BE2C (cell line): ENCODE measurements around the gene ADCY2.

Experiments
- DNase-seq: peaks from one replicate; pipeline ENCODE4 v3.0.0-alpha.2; 2020
- H3K27me3 ChIP-seq: fragments of 250-450 bp; sonication (Bioruptor Pico); 2 replicates; pipeline ENCODE4 v1.5.1; 2020; ENCODE audit warnings: mild to moderate bottlenecking
- H3K36me3 ChIP-seq: fragments of 250-450 bp; sonication (Bioruptor Pico); 2 replicates; pipeline ENCODE4 v1.5.1; 2020; ENCODE audit warnings: mild to moderate bottlenecking
- H3K4me1 ChIP-seq: fragments of 250-450 bp; sonication (Bioruptor Pico); 2 replicates; pipeline ENCODE4 v1.5.1; 2020
- H3K4me3 ChIP-seq: 2 replicates; pipeline ENCODE4 v1.5.1; 2011; ENCODE audit warnings: low read depth, low read length
- H3K9me3 ChIP-seq: fragments of 250-450 bp; sonication (Bioruptor Pico); 2 replicates; pipeline ENCODE4 v1.5.1; 2020
- TF ChIP-seq, protein P1 (sequence below): IDR thresholded peaks from 2 replicates; pipeline ENCODE4 v1.5.1; 2012; ENCODE audit warnings: mild to moderate bottlenecking, low read depth, low read length

ADCY2 gene

DNA sequence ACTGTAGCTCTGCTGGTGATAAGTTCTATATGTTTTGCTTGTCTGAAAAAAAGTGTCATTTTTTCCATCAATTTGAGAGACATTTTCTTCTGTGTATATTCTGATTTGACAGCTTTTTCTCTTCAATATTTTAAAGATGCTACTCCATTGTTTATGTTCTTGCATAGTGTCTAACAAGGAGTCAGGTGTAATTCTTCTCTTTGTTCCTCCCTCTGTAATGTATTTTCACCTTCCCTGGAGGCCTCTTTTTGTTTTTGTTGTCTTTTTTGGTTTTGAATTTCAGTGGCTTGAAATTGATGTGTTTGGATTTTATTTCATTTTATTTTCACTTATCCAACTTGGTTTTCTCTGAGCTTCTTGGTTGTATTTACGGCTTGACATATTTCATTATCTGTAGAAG lies 75.8 kb downstream of the ADCY2 start:
- H3K36me3 ChIP-seq: no peaks in the 10 kb centered on the region
- no peak for DNase-seq
- no peaks in the 10 kb centered on the region for H3K27me3 ChIP-seq
- TF ChIP-seq, protein P1, sequence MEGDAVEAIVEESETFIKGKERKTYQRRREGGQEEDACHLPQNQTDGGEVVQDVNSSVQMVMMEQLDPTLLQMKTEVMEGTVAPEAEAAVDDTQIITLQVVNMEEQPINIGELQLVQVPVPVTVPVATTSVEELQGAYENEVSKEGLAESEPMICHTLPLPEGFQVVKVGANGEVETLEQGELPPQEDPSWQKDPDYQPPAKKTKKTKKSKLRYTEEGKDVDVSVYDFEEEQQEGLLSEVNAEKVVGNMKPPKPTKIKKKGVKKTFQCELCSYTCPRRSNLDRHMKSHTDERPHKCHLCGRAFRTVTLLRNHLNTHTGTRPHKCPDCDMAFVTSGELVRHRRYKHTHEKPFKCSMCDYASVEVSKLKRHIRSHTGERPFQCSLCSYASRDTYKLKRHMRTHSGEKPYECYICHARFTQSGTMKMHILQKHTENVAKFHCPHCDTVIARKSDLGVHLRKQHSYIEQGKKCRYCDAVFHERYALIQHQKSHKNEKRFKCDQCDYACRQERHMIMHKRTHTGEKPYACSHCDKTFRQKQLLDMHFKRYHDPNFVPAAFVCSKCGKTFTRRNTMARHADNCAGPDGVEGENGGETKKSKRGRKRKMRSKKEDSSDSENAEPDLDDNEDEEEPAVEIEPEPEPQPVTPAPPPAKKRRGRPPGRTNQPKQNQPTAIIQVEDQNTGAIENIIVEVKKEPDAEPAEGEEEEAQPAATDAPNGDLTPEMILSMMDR: no peak
- H3K4me3 ChIP-seq: no peak overlapping the region
- H3K9me3 ChIP-seq: no peaks in the 10 kb centered on the region
- H3K4me1 ChIP-seq: no peaks in the 10 kb centered on the region

DNA sequence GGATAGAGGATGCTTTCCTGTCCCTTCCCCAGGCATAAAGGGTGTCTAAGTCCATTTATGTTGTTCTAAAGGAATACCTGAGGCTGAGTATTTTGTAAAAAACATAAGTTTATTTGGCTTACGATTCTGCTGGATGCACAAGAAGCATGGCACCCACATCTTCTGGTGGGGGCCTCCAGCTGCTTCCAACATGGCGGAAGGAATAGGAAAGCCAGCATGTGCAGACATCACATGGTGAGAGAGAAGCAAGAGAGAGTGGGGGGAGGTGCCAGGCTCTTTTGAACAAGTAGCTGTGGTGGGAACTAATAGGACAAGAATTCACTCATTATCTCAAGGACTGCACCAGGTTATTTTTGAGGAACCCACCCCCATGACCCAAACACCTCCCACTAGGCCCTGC lies 77.2 kb downstream of the ADCY2 start:
- Histone ChIP-seq H3K27me3 (no peaks in the 10 kb centered on the region), H3K4me3 (no peak overlapping the region), H3K9me3 (no peaks in the 10 kb centered on the region), H3K36me3 (no peaks in the 10 kb centered on the region), H3K4me1 (no peaks in the 10 kb centered on the region)
- TF ChIP-seq, protein P1: no peak
- DNase-seq: no peak

DNA sequence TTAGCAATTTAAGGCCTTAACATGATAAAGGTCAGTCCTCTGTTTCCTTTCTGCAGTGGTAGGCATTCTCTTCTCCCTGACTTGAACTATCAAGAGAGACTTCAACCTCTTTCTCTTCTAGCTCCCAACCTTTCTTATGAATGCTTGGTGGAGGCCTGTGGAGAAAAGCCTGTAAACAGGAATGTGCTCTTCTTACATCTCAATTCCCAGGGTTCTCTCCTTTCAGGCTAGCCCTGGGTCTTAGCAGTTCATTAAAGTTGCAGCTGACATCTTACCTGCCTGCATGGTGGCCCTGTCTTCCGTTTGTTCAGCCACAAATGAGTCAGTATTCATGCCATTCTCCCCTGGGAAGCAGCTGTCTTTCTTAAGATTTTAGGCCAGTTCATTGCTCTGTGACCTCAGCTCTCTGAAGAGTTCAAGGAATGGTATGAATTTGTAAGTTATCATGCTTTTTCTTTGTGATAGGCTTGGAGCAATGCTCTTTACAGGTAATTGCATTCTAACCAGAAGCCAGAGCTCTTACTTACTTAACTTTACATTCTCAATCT lies 77.8 kb downstream of the ADCY2 start:
- Histone ChIP-seq H3K27me3 (no peaks in the 10 kb centered on the region), H3K4me3 (no peak overlapping the region), H3K36me3 (no peaks in the 10 kb centered on the region)

DNA sequence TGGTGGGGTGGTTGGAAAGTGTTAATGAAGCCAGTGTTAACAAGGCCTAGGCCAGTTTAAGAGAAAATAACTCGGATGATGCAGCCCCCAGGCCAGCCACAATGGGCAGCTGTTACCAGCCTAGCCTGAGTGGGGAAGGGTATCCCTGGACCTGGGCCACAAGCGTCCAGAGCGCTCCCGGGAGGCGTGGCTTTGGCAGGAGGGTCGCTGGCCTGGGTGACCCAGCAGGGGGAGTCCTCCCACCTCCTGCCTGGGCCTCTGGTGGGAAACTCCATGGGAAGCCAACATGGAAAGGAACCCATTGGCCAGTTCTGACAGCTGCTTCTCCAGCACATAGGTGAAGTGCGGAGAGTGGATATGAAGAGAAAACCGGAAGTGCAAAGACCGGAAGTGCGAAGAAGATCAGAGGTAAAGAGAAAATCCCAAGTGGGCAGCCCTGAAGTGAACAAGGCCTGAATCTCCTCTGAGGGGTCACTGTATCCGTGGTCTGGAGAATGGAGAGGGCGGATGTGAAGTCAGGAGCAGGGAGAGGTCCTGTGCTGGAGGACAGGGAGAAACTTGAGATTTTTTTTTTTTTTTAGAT lies 79.0 kb downstream of the ADCY2 start:
- no peak overlapping the region for H3K4me3 ChIP-seq
- no peaks in the 10 kb centered on the region for H3K9me3 ChIP-seq
- TF ChIP-seq, protein P1: no peak
- no peak for DNase-seq
- no peaks in the 10 kb centered on the region for H3K4me1 ChIP-seq
- H3K36me3 ChIP-seq: no peaks in the 10 kb centered on the region
- no peaks in the 10 kb centered on the region for H3K27me3 ChIP-seq

More for the DNA sequence above, 77.8 kb downstream of the ADCY2 start:
- TF ChIP-seq, protein P1: no peak
- no peak for DNase-seq
- Histone ChIP-seq H3K9me3 (no peaks in the 10 kb centered on the region), H3K4me1 (no peaks in the 10 kb centered on the region)

DNA sequence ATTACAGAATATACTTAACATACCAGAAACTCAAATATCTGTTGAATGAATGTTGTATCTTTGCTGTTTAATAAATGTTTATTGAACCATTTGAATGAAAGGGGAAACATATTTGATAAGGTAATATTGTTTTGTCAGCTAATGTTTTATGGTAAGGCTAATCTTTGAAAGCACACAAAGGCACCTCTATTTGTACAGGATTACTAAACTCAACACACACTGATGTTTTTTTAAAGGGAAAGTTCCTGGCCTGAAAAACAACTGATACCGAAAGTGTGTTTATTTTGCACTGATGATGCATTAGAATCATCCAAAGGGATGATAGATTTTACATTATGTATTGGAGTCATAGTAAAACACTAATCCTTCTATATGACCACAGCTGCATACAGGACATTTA lies 82.5 kb downstream of the ADCY2 start:
- H3K4me1 ChIP-seq: no peaks in the 10 kb centered on the region
- H3K36me3 ChIP-seq: no peaks in the 10 kb centered on the region
- DNase-seq: no peak
- TF ChIP-seq, protein P1: no peak
- no peaks in the 10 kb centered on the region for H3K9me3 ChIP-seq
- H3K27me3 ChIP-seq: no peaks in the 10 kb centered on the region
- no peak overlapping the region for H3K4me3 ChIP-seq

DNA sequence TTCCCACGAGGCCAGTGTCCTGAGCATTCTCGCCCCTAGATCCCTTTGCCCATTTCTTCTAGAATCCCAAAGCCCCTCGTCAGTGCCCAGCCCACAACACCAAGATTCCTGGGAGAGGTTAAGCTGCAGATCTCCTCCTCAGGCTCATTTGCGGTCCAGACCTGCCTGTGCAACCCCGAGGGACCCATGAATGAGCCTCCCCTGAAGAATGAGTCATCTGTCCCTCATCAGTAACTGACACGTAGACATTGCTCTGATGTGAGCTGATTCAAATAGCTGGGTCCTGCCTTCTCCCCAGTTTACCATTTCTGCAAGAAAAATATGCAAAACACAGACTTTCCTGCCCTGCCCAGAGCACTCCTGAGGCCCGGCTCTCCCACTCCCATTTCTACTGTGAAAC lies 92.8 kb downstream of the ADCY2 start:
- H3K4me3 ChIP-seq: no peak overlapping the region
- no peak for DNase-seq
- TF ChIP-seq, protein P1: no peak
- no peaks in the 10 kb centered on the region for H3K9me3 ChIP-seq
- H3K27me3 ChIP-seq: no peaks in the 10 kb centered on the region
- no peaks in the 10 kb centered on the region for H3K36me3 ChIP-seq
- no peaks in the 10 kb centered on the region for H3K4me1 ChIP-seq
